Ramos (cell line): Measurements from ENCODE around the gene MAP3K20.

Experiments
- in situ Hi-C: fragments of 300-500 bp; cut with MboI; formaldehyde crosslinking; loops from one replicate; pipeline ENCODE4 v1.14.3; 2022; ENCODE audit warnings: low sequenced_read_pairs; ENCODE audit not compliant: unreplicated experiment

MAP3K20 gene

GRCh38 chr2:173075781-173076580 lies at the start of gene MAP3K20:
TSS of gene MAP3K20 (plus strand) at chr2:173075846. CDS start at chr2:173091032, 15,186 bp downstream.
- in situ Hi-C loops: no loop called here

GRCh38 chr2:173026479-173026878 lies 49.2 kb upstream of the MAP3K20 start:
- in situ Hi-C loops: loop anchor here (10.0 to 25.0 kb wide), 3 partner anchors 188 to 1311 kb away; partner anchors contain the start of gene SP9

- in situ Hi-C loops: loop anchor here (10.0 to 25.0 kb wide), 3 partner anchors 187 to 1310 kb away; partner anchors contain the start of gene SP9
Observed at GRCh38 chr2:173027181-173028128, 48.2 kb upstream of the MAP3K20 start.

GRCh38 chr2:173028141-173028540 lies 47.5 kb upstream of the MAP3K20 start:
- in situ Hi-C loops: loop anchor here (10.0 to 25.0 kb wide), 3 partner anchors 187 to 1309 kb away; partner anchors contain the start of gene SP9

- in situ Hi-C loops: loop anchor here (10.0 to 25.0 kb wide), 3 partner anchors 186 to 1309 kb away; partner anchors contain the start of gene SP9
Observed at GRCh38 chr2:173028671-173029070, 47.0 kb upstream of the MAP3K20 start.

GRCh38 chr2:173030561-173031490 lies 44.8 kb upstream of the MAP3K20 start:
- in situ Hi-C loops: loop anchor here (25.0 kb wide), 2 partner anchors 406 to 1306 kb away; partner anchors contain the start of gene SP9

GRCh38 chr2:173032032-173032431 lies 43.6 kb upstream of the MAP3K20 start:
- in situ Hi-C loops: loop anchor here (25.0 kb wide), 2 partner anchors 405 to 1305 kb away; partner anchors contain the start of gene SP9

- in situ Hi-C loops: loop anchor here (25.0 kb wide), 2 partner anchors 404 to 1304 kb away; partner anchors contain the start of gene SP9
Observed at GRCh38 chr2:173033084-173033483, 42.6 kb upstream of the MAP3K20 start.

GRCh38 chr2:173034143-173034542 lies 41.5 kb upstream of the MAP3K20 start:
- in situ Hi-C loops: loop anchor here (25.0 kb wide), 2 partner anchors 403 to 1303 kb away; partner anchors contain the start of gene SP9

GRCh38 chr2:173037245-173038120 lies 38.2 kb upstream of the MAP3K20 start:
- in situ Hi-C loops: loop anchor here (25.0 kb wide), 2 partner anchors 400 to 1300 kb away; partner anchors contain the start of gene SP9

- in situ Hi-C loops: loop anchor here (25.0 kb wide), 2 partner anchors 399 to 1299 kb away; partner anchors contain the start of gene SP9
Observed at GRCh38 chr2:173038257-173038656, 37.4 kb upstream of the MAP3K20 start.

GRCh38 chr2:173040729-173041128 lies 34.9 kb upstream of the MAP3K20 start:
- in situ Hi-C loops: loop anchor here (25.0 kb wide), 2 partner anchors 397 to 1297 kb away; partner anchors contain the start of gene SP9

GRCh38 chr2:173043476-173043875 lies 32.2 kb upstream of the MAP3K20 start:
- in situ Hi-C loops: loop anchor here (25.0 kb wide), 2 partner anchors 394 to 1294 kb away; partner anchors contain the start of gene SP9

- in situ Hi-C loops: loop anchor here (25.0 kb wide), 2 partner anchors 393 to 1293 kb away; partner anchors contain the start of gene SP9
Observed at GRCh38 chr2:173043897-173044519, 31.6 kb upstream of the MAP3K20 start.

- in situ Hi-C loops: loop anchor here (25.0 kb wide), 2 partner anchors 393 to 1293 kb away; partner anchors contain the start of gene SP9
Observed at GRCh38 chr2:173044686-173045085, 31.0 kb upstream of the MAP3K20 start.

GRCh38 chr2:173045181-173045580 lies 30.5 kb upstream of the MAP3K20 start:
- in situ Hi-C loops: loop anchor here (25.0 kb wide), 2 partner anchors 392 to 1292 kb away; partner anchors contain the start of gene SP9

- in situ Hi-C loops: loop anchor here (25.0 kb wide), 2 partner anchors 389 to 1289 kb away; partner anchors contain the start of gene SP9
Observed at GRCh38 chr2:173048522-173048896, 27.1 kb upstream of the MAP3K20 start.
